ENCODE measurements around the gene ZNF467. TPM values are rescaled to one million over a fixed set of nuclear protein-coding genes. Genes with fewer than 3 reads are reported as not detected.

The ZNF467 gene
- total RNA-seq, 1 experiment from 2014 or later = 11.3 TPM

DNA sequence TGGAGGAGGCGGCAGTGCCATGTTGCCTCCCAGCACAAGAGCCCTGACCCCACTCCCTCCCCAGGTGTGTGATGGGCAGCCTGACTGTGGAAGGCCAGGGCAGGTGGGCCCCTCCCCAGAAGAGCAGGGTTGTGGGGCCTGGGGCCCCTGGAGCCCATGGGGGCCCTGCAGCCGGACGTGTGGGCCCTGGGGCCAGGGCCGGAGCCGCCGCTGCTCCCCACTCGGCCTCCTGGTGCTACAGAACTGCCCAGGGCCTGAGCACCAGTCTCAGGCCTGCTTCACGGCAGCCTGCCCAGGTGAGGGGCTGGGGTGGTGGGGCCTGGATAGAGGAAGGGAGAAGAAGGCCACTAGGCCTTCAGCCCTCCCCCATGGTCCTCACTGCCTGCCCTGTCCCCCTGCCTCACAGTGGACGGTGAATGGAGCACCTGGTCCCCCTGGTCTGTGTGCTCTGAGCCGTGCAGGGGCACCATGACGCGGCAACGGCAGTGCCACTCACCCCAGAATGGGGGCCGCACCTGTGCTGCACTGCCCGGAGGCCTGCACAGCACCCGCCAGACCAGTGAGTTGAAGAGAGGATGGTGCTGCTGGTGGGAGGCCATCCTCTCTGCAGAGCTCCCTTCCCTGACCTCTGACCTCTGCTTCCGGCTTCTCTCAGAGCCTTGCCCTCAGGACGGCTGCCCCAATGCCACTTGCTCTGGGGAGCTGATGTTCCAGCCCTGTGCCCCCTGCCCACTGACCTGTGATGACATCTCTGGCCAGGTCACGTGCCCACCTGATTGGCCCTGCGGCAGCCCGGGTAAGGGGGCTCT, 18.2 kb upstream of the ZNF467 start:
- POLR2A ChIA-PET = no interaction called here
- no peaks in the 10 kb centered on the region for H4K20me1 ChIP-seq (ENCODE audit: insufficient read depth)
- no peak overlapping the region for H3K4me2 ChIP-seq (ENCODE audit: low read length)
- H3K27me3 ChIP-seq (ENCODE audit: insufficient read depth, low read length) = no peaks in the 10 kb centered on the region
- H3K9me2 ChIP-seq (ENCODE audit: insufficient read depth) = no peaks in the 10 kb centered on the region
- RAD21 ChIA-PET (ENCODE audit: low non-redundant PET in 1 of 2, low total read pairs in 2 of 2, uncharacterized antibody in 2 of 2, unreplicated experiment in 2 of 2) = no interaction called here
- no peaks in the 10 kb centered on the region for H3K9me3 ChIP-seq (ENCODE audit: control insufficient read depth in 1 of 2, insufficient read depth in 1 of 2, low read depth in 1 of 2, low read length in 2 of 2)
- TF ChIP-seq TCF7L2 (IDR thresholded peaks at IDR 0.05; ENCODE audit: borderline replicate concordance, extremely low read depth, insufficient read depth, insufficient read length) (no peak), POLR2A (IDR thresholded peaks at IDR 0.05; ENCODE audit: borderline replicate concordance, extremely low read depth, insufficient read depth, insufficient read length) (no peak), RAD21 (IDR thresholded peaks at IDR 0.05; ENCODE audit: low read depth) (no peak), EZH2phosphoT487 (IDR thresholded peaks at IDR 0.05; ENCODE audit: borderline replicate concordance) (no peak), SP1 (IDR thresholded peaks at IDR 0.05; ENCODE audit: low read depth) (no peak), FOSL1 (IDR thresholded peaks at IDR 0.05; ENCODE audit: low read depth) (no peak), ELF1 (IDR thresholded peaks at IDR 0.05; ENCODE audit: borderline replicate concordance, low read depth) (no peak), YY1 (IDR thresholded peaks at IDR 0.05; ENCODE audit: extremely low read depth, insufficient replicate concordance, low read depth, low read length) (no peak), CBX3 (IDR thresholded peaks at IDR 0.05; ENCODE audit: low read depth) (no peak), ZNF274 (IDR thresholded peaks at IDR 0.05; ENCODE audit: low read depth, low read length) (no peak), ZFX (IDR thresholded peaks at IDR 0.05) (no peak), EGR1 (IDR thresholded peaks at IDR 0.05; ENCODE audit: low read depth) (no peak), CEBPB (IDR thresholded peaks at IDR 0.05; ENCODE audit: low read depth) (no peak), POLR2AphosphoS5 (IDR thresholded peaks at IDR 0.05; ENCODE audit: low read depth, low read length) (no peak)
- TF ChIP-seq, protein P1, sequence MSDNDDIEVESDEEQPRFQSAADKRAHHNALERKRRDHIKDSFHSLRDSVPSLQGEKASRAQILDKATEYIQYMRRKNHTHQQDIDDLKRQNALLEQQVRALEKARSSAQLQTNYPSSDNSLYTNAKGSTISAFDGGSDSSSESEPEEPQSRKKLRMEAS (IDR thresholded peaks at IDR 0.05) = no peak
- TF ChIP-seq, protein P2, sequence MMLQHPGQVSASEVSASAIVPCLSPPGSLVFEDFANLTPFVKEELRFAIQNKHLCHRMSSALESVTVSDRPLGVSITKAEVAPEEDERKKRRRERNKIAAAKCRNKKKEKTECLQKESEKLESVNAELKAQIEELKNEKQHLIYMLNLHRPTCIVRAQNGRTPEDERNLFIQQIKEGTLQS (IDR thresholded peaks at IDR 0.05) = no peak
- TF ChIP-seq, protein P3, sequence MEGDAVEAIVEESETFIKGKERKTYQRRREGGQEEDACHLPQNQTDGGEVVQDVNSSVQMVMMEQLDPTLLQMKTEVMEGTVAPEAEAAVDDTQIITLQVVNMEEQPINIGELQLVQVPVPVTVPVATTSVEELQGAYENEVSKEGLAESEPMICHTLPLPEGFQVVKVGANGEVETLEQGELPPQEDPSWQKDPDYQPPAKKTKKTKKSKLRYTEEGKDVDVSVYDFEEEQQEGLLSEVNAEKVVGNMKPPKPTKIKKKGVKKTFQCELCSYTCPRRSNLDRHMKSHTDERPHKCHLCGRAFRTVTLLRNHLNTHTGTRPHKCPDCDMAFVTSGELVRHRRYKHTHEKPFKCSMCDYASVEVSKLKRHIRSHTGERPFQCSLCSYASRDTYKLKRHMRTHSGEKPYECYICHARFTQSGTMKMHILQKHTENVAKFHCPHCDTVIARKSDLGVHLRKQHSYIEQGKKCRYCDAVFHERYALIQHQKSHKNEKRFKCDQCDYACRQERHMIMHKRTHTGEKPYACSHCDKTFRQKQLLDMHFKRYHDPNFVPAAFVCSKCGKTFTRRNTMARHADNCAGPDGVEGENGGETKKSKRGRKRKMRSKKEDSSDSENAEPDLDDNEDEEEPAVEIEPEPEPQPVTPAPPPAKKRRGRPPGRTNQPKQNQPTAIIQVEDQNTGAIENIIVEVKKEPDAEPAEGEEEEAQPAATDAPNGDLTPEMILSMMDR (IDR thresholded peaks at IDR 0.05 in 2 of 3, conservative IDR thresholded peaks at IDR 0.05 in 1 of 3; ENCODE audit: borderline replicate concordance in 1 of 3, insufficient read depth in 1 of 3, low read depth in 2 of 3, low read length in 2 of 3) = no peak
- TF ChIP-seq, protein P4, sequence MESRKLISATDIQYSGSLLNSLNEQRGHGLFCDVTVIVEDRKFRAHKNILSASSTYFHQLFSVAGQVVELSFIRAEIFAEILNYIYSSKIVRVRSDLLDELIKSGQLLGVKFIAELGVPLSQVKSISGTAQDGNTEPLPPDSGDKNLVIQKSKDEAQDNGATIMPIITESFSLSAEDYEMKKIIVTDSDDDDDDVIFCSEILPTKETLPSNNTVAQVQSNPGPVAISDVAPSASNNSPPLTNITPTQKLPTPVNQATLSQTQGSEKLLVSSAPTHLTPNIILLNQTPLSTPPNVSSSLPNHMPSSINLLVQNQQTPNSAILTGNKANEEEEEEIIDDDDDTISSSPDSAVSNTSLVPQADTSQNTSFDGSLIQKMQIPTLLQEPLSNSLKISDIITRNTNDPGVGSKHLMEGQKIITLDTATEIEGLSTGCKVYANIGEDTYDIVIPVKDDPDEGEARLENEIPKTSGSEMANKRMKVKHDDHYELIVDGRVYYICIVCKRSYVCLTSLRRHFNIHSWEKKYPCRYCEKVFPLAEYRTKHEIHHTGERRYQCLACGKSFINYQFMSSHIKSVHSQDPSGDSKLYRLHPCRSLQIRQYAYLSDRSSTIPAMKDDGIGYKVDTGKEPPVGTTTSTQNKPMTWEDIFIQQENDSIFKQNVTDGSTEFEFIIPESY (IDR thresholded peaks at IDR 0.05; ENCODE audit: extremely low read depth, insufficient replicate concordance, low read length) = no peak
- TF ChIP-seq, protein P5, sequence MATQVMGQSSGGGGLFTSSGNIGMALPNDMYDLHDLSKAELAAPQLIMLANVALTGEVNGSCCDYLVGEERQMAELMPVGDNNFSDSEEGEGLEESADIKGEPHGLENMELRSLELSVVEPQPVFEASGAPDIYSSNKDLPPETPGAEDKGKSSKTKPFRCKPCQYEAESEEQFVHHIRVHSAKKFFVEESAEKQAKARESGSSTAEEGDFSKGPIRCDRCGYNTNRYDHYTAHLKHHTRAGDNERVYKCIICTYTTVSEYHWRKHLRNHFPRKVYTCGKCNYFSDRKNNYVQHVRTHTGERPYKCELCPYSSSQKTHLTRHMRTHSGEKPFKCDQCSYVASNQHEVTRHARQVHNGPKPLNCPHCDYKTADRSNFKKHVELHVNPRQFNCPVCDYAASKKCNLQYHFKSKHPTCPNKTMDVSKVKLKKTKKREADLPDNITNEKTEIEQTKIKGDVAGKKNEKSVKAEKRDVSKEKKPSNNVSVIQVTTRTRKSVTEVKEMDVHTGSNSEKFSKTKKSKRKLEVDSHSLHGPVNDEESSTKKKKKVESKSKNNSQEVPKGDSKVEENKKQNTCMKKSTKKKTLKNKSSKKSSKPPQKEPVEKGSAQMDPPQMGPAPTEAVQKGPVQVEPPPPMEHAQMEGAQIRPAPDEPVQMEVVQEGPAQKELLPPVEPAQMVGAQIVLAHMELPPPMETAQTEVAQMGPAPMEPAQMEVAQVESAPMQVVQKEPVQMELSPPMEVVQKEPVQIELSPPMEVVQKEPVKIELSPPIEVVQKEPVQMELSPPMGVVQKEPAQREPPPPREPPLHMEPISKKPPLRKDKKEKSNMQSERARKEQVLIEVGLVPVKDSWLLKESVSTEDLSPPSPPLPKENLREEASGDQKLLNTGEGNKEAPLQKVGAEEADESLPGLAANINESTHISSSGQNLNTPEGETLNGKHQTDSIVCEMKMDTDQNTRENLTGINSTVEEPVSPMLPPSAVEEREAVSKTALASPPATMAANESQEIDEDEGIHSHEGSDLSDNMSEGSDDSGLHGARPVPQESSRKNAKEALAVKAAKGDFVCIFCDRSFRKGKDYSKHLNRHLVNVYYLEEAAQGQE (IDR thresholded peaks at IDR 0.05; ENCODE audit: low read depth) = no peak
- ATAC-seq = no peak
- no peaks in the 10 kb centered on the region for H3K79me2 ChIP-seq (ENCODE audit: insufficient read depth, low read length)
- no peak for DNase-seq (ENCODE audit: low read depth, low spot score)
- H3K36me3 ChIP-seq (ENCODE audit: control insufficient read depth in 1 of 2, insufficient read depth in 2 of 2, low read length in 2 of 2) = no peaks in the 10 kb centered on the region
- H3K4me3 ChIP-seq (replicated peaks in 1 of 2; ENCODE audit: low read depth in 1 of 2, low read length in 2 of 2) = no peak overlapping the region
- intact Hi-C loops (cut with micrococcal nuclease) = no loop called here
- CTCF ChIA-PET = no interaction called here
- H2AFZ ChIP-seq (ENCODE audit: low read depth, low read length, poor library complexity, severe bottlenecking) = no peak overlapping the region
- H3K9ac ChIP-seq (ENCODE audit: low read length) = no peak overlapping the region
- H3K4me1 ChIP-seq (ENCODE audit: control insufficient read depth in 1 of 2, insufficient read depth in 2 of 2, low read length in 2 of 2) = peaks cover 0 to 9% of the 10 kb centered on the region in 2 experiments; a peak in 1 of 4 replicates
- H3K27ac ChIP-seq (ENCODE audit: low read depth, low read length) = no peak overlapping the region
- no TSS peak for BruUV-seq (replicated peaks)

Data from HCT116 (cell line).